ENCODE measurements around the gene ADAMTS6.
"Not testable (repeated sequence)": the region's sequence is repeated elsewhere in the genome, so short reads cannot be mapped to it uniquely, and the experiment has no call there.

Gene ADAMTS6

DNA sequence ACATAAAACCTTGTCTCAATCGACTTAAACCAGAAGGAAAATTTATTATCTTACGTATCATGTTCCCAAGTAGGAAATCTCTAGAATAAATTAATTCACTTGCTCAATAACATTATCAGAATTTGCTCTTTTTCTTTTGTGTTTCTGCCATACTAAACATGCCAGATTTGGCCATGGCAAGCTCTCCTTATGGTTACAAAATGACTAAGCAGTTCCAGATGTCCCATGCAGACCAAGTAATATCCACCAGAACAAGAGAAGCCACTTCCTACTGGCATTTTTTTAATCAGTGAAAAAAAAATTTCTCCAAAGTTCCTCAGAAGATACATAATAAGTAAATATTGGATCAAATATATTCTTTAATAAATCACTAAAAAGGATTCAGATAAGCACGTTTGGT, 25.2 kb upstream of the ADAMTS6 start:
- TF ChIP-seq, protein P1, sequence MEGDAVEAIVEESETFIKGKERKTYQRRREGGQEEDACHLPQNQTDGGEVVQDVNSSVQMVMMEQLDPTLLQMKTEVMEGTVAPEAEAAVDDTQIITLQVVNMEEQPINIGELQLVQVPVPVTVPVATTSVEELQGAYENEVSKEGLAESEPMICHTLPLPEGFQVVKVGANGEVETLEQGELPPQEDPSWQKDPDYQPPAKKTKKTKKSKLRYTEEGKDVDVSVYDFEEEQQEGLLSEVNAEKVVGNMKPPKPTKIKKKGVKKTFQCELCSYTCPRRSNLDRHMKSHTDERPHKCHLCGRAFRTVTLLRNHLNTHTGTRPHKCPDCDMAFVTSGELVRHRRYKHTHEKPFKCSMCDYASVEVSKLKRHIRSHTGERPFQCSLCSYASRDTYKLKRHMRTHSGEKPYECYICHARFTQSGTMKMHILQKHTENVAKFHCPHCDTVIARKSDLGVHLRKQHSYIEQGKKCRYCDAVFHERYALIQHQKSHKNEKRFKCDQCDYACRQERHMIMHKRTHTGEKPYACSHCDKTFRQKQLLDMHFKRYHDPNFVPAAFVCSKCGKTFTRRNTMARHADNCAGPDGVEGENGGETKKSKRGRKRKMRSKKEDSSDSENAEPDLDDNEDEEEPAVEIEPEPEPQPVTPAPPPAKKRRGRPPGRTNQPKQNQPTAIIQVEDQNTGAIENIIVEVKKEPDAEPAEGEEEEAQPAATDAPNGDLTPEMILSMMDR (IDR thresholded peaks at IDR 0.05) = no peak
- no peak for DNase-seq
- Mint-ChIP-seq H3K9me3 (no peaks in the 10 kb centered on the region), H3K27ac (no peak overlapping the region), H3K4me1 (no peaks in the 10 kb centered on the region), H3K4me3 (no peak overlapping the region), H3K36me3 (ENCODE audit: low read depth) (peaks cover 9% of the 10 kb centered on the region), H3K27me3 (ENCODE audit: low read depth, poor library complexity) (no peaks in the 10 kb centered on the region)

DNA sequence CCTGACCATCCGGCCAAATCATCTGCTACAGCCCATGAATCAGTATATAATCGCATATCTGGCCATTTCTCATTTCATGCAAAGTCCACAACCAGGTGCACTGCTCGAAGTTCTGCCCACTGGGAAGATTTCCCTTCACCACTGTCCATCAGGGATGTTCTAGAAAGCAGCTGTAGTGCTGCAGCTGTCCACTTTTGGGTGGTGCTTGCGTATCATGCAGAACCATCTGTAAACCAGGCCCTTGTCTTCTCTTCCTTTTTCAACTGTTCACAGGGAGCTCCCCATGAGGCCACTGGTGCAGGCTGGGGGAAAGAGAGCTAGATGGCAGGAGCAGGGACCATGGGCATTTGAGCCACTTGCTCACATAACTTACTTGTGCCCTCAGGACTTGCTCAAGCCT, 7.4 kb upstream of the ADAMTS6 start:
- no peak for DNase-seq
- Mint-ChIP-seq H3K4me1 (no peaks in the 10 kb centered on the region), H3K27ac (no peak overlapping the region), H3K4me3 (no peak overlapping the region), H3K27me3 (ENCODE audit: low read depth, poor library complexity) (no peaks in the 10 kb centered on the region), H3K9me3 (no peaks in the 10 kb centered on the region), H3K36me3 (ENCODE audit: low read depth) (peaks cover 20% of the 10 kb centered on the region)
- TF ChIP-seq, protein P1 (IDR thresholded peaks at IDR 0.05) = no peak

DNA sequence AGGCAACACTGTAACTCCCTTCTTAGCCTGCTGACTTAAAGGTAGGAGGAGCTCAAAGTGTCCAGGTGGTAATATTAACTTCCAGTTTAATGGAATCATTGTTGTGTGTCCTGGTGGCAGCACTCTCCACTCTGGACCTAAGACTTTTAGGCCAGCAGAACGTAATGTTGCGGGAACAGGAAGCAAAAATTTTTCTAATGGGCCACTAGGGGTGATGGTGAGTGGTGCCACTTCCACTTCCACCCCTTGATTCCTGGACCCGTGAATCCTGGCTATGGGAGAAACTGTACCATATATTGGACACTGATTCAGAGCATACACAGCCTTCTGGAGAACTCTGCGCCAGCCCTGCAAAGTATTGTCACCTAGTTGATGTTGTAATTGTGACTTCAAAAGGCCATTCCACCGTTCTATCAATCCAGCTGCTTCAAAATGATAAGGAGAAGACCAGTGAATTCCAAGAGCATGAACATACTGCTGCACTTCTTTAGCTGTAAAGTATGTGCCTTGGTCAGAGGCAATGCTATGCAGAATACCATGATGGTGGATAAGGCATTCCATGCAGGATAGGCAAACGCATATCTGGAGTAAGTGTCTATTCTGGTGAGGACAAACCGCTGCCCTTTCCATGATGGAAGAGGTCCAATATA, 6.4 kb upstream of the ADAMTS6 start:
- H3K27ac Mint-ChIP-seq; H3K4me3 Mint-ChIP-seq; DNase-seq; H3K4me1 Mint-ChIP-seq; H3K9me3 Mint-ChIP-seq; H3K27me3 Mint-ChIP-seq (ENCODE audit: low read depth, poor library complexity): not testable (repeated sequence)
- peaks cover 20% of the 10 kb centered on the region for H3K36me3 Mint-ChIP-seq (ENCODE audit: low read depth)

DNA sequence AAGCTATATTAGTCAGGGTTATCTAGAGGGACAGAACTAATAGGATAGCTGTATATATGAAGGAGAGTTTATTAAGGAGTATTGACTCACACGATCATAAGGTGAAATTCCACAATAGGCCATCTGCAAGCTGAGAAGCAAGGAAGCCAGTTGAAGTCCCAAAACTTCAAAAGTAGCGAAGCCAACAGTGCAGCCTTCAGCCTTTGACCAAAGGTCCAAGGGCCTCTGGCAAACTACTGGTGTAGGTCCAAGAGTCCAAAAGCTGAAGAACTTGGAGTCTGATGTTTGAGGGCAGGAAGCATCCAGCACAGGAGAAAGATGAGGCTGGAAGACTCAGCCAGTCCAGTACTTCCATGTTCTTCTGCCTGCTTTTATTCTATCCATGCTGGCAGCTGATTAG, 5.1 kb upstream of the ADAMTS6 start:
- H3K27me3 Mint-ChIP-seq (ENCODE audit: low read depth, poor library complexity); H3K4me3 Mint-ChIP-seq; DNase-seq; H3K27ac Mint-ChIP-seq; H3K9me3 Mint-ChIP-seq: not testable (repeated sequence)
- Mint-ChIP-seq H3K36me3 (ENCODE audit: low read depth) (peaks cover 20% of the 10 kb centered on the region), H3K4me1 (peaks cover 16% of the 10 kb centered on the region)

DNA sequence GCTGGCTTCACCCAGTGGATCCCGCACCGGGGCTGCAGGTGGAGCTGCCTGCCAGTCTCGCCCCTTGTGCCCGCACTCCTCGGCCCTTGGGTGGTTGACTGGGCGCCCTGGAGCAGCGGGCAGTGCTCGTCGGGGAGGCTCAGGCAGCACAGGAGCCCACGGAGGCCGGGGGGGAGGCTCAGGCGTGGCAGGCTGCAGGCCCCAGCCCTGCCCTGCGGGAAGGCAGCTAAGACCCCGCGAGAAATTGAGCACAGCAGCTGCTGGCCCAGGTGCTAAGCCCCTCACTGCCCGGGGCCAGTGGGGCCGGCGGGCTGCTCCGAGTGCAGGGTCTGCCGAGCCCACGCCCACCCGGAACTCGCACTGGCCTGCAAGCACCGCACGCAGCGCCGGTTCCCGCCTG, 3.7 kb upstream of the ADAMTS6 start:
- no peak for DNase-seq
- no peak overlapping the region for H3K27ac Mint-ChIP-seq
- peaks cover 21% of the 10 kb centered on the region for H3K4me1 Mint-ChIP-seq
- no peaks in the 10 kb centered on the region for H3K9me3 Mint-ChIP-seq
- H3K27me3 Mint-ChIP-seq (ENCODE audit: low read depth, poor library complexity) = no peaks in the 10 kb centered on the region
- no peak overlapping the region for H3K4me3 Mint-ChIP-seq
- peaks cover 20% of the 10 kb centered on the region for H3K36me3 Mint-ChIP-seq (ENCODE audit: low read depth)
- TF ChIP-seq, protein P1 (IDR thresholded peaks at IDR 0.05) = no peak

DNA sequence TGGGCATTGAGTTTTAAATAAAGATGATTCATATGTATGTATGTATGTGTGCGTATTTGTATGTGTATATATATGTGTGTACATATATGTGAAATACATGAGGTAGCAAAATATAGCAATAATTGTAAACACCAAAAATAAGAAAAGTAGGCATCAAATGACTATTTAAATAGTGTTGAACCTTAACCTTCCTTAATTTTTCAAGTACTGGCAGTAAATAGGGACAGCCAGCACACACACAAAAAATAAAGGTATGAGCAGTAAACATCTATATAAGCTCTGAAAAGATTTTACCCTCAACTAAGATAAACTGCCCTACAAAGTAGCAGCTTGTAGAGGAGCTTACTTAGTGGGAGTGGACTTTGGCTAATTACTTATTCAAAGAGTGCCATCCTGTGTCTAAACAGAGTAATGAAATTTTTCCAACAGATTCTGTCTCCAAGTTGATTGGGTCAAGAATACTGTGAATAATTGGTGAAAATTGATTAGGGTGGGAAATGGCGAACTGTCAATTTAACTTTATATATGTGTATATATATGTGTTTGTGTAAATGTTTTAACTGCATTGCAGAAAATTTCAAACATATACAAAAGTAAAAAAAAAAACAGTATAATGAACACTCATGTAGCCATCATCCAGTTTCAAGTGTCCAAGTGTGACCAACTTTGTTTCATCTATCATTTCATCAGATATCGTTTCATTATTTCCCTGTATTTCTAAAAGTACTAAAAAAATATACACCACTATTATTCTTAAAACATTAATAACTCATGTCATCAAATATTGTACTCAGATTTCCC, 2.0 kb upstream of the ADAMTS6 start:
- Mint-ChIP-seq H3K27me3 (ENCODE audit: low read depth, poor library complexity) (no peaks in the 10 kb centered on the region), H3K4me1 (peaks cover 21% of the 10 kb centered on the region), H3K9me3 (no peaks in the 10 kb centered on the region), H3K36me3 (ENCODE audit: low read depth) (peaks cover 13% of the 10 kb centered on the region), H3K4me3 (no peak overlapping the region), H3K27ac (no peak overlapping the region)
- no peak for DNase-seq
- TF ChIP-seq, protein P1 (IDR thresholded peaks at IDR 0.05) = peak; percentile 42

Measured in nephron progenitor cell (in vitro differentiated cells).